ENCODE results near the gene DESI2. TPM values are rescaled to one million over a fixed set of nuclear protein-coding genes. Genes with fewer than 3 reads are reported as not detected.

DESI2 gene
- total RNA-seq, 1 donor from 2014 or later = 31.1 TPM

GRCh38 chr1:244757091-244757939, 104.4 kb downstream of the DESI2 start:
- H3K27ac Mint-ChIP-seq = no peak overlapping the region
- H3K4me1 Mint-ChIP-seq (ENCODE audit: low read depth) = no peaks in the 10 kb centered on the region
- no peak for DNase-seq (ENCODE audit: low spot score)
- H3K9me3 Mint-ChIP-seq = no peaks in the 10 kb centered on the region
- no peaks in the 10 kb centered on the region for H3K36me3 Mint-ChIP-seq (ENCODE audit: low read depth)
- H3K4me3 Mint-ChIP-seq = no peak overlapping the region
- H3K27me3 Mint-ChIP-seq (ENCODE audit: insufficient read depth) = peaks cover 1% of the 10 kb centered on the region
- intact Hi-C loops (cut with micrococcal nuclease) = no loop called here

Other genes starting within 250 kb of the DESI2 start
- gene ADSS2, start 201.2 kb upstream of the DESI2 start, total RNA-seq = 74.5 and 78.1 TPM in 2 replicates
- 0.08 and 0.17 TPM in 2 replicates for gene CATSPERE, start 191.9 kb upstream of the DESI2 start, total RNA-seq
- 27.4 and 27.6 TPM in 2 replicates for gene COX20, start 182.5 kb downstream of the DESI2 start, total RNA-seq
- 566 and 573 TPM in 2 replicates for gene HNRNPU, start 211.4 kb downstream of the DESI2 start, total RNA-seq

Data from activated T-helper 1 cell treated with anti-CD3 and anti-CD28 coated beads, Interleukin-12 subunit alpha, Interleukin-12 subunit beta, Interleukin-2, Interleukin-4 antibody, amounts not matched to agents 30 ng/mL and 10 ng/mL and 1 ng/mL, durations not matched to agents 14 hours and 24 hours and 36 hours (primary cell).